ENCODE results near the gene ZNF791. TPM values are rescaled to one million over a fixed set of nuclear protein-coding genes. Genes with fewer than 3 reads are reported as not detected.
A peak's percentile ranks its signal among the peaks of the same experiment; 100 is the strongest.
"Not testable (repeated sequence)": the region's sequence is repeated elsewhere in the genome, so short reads cannot be mapped to it uniquely, and the experiment has no call there.

Gene ZNF791
- total RNA-seq, 1 donor: 20.3 TPM

DNA sequence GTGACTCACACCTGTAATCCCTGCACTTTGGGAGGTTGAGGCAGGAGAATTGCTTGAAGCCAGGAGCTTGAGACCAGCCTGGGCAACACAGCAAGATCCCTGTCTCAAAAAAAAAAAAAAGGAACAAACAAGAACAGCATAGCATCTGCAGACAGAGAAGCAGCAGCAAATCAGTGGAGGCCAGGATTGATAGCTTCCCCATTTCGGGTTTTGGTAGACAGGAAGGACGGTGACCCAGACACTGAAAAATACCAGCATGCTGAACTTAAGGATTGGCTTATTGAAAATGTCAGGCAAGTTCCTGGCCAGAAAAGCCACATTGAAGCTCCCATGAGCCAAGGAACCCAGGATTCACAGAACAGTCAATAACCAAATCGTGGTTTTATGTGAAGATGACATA, 3.1 kb upstream of the ZNF791 start:
- no peak for TF ChIP-seq CTCF (IDR thresholded peaks at IDR 0.05; ENCODE audit: insufficient read depth, low read depth, low read length)
- DNase-seq (ENCODE audit: low read depth): no peak

GRCh38 chr19:12611361-12611699, 610 bp downstream of the ZNF791 start:
- TF ChIP-seq CTCF (IDR thresholded peaks at IDR 0.05; ENCODE audit: insufficient read depth, low read depth, low read length): no peak
- peak overlapping the region; percentile 100 for H3K4me3 ChIP-seq (ENCODE audit: low read depth, low read length)
- DNase-seq (ENCODE audit: low read depth): peak; percentile 81

More for the DNA sequence above, 3.1 kb upstream of the ZNF791 start:
- H3K4me3 ChIP-seq (ENCODE audit: low read depth, low read length): no peak overlapping the region

GRCh38 chr19:12617646-12618045, 6.9 kb downstream of the ZNF791 start:
- DNase-seq (ENCODE audit: low read depth): no peak
- no peak for TF ChIP-seq CTCF (IDR thresholded peaks at IDR 0.05; ENCODE audit: insufficient read depth, low read depth, low read length)
- H3K4me3 ChIP-seq (ENCODE audit: low read depth, low read length): no peak overlapping the region

DNA sequence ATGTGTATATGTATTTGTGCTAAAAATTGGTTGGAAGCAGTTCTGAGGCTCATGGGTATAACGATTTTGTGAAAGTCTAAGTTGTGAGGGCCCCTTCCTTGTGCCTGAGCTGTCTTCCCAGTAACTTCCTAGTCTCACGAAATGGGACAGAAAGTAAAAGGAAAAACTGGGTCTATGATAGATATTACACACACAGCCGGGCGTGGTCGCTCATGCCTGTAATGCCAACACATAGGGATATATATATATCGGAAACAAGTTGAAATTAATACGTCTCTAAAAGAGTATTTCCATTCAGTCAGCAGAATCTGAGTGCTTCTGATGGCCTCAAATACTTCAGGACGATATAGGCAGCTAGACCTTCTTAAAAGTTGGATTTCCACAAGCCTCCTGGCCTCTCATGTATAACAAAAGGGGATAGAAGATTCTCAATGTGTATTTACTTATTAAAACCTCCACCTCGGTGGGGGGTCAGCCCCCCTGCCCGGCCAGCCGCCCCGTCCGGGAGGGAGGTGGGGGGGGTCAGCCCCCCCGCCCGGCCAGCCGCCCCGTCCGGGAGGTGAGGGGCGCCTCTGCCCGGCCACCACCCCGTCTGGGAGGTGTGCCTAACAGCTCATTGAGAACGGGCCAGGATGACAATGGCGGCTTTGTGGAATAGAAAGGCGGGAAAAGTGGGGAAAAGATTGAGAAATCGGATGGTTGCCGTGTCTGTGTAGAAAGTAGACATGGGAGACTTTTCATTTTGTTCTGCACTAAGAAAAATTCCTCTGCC, 10.7 kb downstream of the ZNF791 start:
- DNase-seq (ENCODE audit: low read depth); H3K4me3 ChIP-seq (ENCODE audit: low read depth, low read length): not testable (repeated sequence)

GRCh38 chr19:12623361-12624031, 12.8 kb downstream of the ZNF791 start:
- DNase-seq (ENCODE audit: low read depth): no peak
- H3K4me3 ChIP-seq (ENCODE audit: low read depth, low read length): no peak overlapping the region
- TF ChIP-seq CTCF (IDR thresholded peaks at IDR 0.05; ENCODE audit: insufficient read depth, low read depth, low read length): no peak

GRCh38 chr19:12626958-12627357, 16.2 kb downstream of the ZNF791 start:
- no peak for TF ChIP-seq CTCF (IDR thresholded peaks at IDR 0.05; ENCODE audit: insufficient read depth, low read depth, low read length)
- no peak overlapping the region for H3K4me3 ChIP-seq (ENCODE audit: low read depth, low read length)
- DNase-seq (ENCODE audit: low read depth): no peak

DNA sequence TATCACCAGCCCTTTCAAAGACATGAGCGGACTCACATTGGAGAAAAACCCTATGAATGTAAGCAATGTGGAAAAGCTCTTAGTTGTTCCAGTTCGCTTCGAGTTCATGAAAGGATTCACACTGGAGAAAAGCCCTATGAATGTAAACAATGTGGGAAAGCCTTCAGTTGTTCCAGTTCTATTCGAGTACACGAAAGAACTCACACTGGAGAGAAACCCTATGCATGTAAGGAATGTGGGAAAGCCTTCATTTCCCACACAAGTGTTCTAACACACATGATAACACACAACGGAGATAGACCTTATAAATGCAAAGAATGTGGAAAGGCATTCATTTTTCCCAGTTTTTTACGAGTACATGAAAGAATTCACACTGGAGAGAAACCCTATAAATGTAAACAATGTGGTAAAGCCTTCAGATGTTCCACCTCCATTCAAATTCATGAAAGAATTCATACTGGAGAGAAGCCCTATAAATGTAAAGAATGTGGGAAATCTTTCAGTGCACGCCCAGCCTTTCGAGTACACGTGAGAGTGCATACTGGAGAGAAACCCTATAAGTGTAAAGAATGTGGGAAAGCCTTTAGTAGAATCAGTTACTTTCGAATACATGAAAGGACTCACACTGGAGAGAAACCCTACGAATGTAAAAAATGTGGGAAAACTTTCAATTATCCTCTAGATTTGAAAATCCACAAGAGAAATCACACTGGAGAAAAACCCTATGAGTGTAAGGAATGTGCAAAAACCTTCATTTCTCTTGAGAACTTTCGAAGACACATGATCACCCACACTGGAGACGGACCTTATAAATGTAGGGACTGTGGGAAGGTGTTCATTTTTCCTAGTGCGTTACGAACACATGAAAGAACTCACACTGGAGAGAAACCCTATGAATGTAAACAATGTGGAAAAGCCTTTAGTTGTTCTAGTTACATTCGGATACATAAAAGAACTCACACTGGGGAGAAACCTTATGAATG, 17.6 kb downstream of the ZNF791 start:
- no peak overlapping the region for H3K4me3 ChIP-seq (ENCODE audit: low read depth, low read length)
- peak; percentile 36 for DNase-seq (ENCODE audit: low read depth)
- TF ChIP-seq CTCF (IDR thresholded peaks at IDR 0.05; ENCODE audit: insufficient read depth, low read depth, low read length): no peak

All from fibroblast of villous mesenchyme (primary cell).